ENCODE results near the gene AVPR2.

Gene AVPR2

GRCh38 chrX:153870791-153871360, 33.6 kb upstream of the AVPR2 start:
- DNase-seq (ENCODE audit: low read depth in 2 of 3, low spot score in 2 of 3), result no peak

GRCh38 chrX:153871451-153871850, 33.0 kb upstream of the AVPR2 start:
- DNase-seq (ENCODE audit: low read depth in 2 of 3, low spot score in 2 of 3), result no peak

GRCh38 chrX:153871946-153872878, 32.3 kb upstream of the AVPR2 start:
- no peak for DNase-seq (ENCODE audit: low read depth in 2 of 3, low spot score in 2 of 3)

- DNase-seq (ENCODE audit: low read depth in 2 of 3, low spot score in 2 of 3), result no peak
Measured at GRCh38 chrX:153873282-153874084, 31.0 kb upstream of the AVPR2 start.

- DNase-seq (ENCODE audit: low read depth in 2 of 3, low spot score in 2 of 3), result no peak
Measured at GRCh38 chrX:153874085-153874365, 30.4 kb upstream of the AVPR2 start.

- no peak for DNase-seq (ENCODE audit: low read depth in 2 of 3, low spot score in 2 of 3)
Measured at GRCh38 chrX:153874366-153875125, 29.9 kb upstream of the AVPR2 start.

GRCh38 chrX:153875391-153876111, 28.9 kb upstream of the AVPR2 start:
- DNase-seq (ENCODE audit: low read depth in 2 of 3, low spot score in 2 of 3), result peak; percentile 31 to 63 (median 53)

GRCh38 chrX:153876112-153876491, 28.4 kb upstream of the AVPR2 start:
- no peak for DNase-seq (ENCODE audit: low read depth in 2 of 3, low spot score in 2 of 3)

- no peak for DNase-seq (ENCODE audit: low read depth in 2 of 3, low spot score in 2 of 3)
Measured at GRCh38 chrX:153877571-153878261, 26.8 kb upstream of the AVPR2 start.

- DNase-seq (ENCODE audit: low read depth in 2 of 3, low spot score in 2 of 3), result no peak
Measured at GRCh38 chrX:153878345-153878744, 26.1 kb upstream of the AVPR2 start.

GRCh38 chrX:153878969-153879653, 25.4 kb upstream of the AVPR2 start:
- DNase-seq (ENCODE audit: low read depth in 2 of 3, low spot score in 2 of 3), result no peak

- no peak for DNase-seq (ENCODE audit: low read depth in 2 of 3, low spot score in 2 of 3)
Measured at GRCh38 chrX:153879741-153880439, 24.6 kb upstream of the AVPR2 start.

GRCh38 chrX:153880440-153880815, 24.0 kb upstream of the AVPR2 start:
- DNase-seq (ENCODE audit: low read depth in 2 of 3, low spot score in 2 of 3), result no peak

- no peak for DNase-seq (ENCODE audit: low read depth in 2 of 3, low spot score in 2 of 3)
Measured at GRCh38 chrX:153881281-153881680, 23.2 kb upstream of the AVPR2 start.

- DNase-seq (ENCODE audit: low read depth in 2 of 3, low spot score in 2 of 3), result no peak
Measured at GRCh38 chrX:153882086-153882498, 22.4 kb upstream of the AVPR2 start.

- DNase-seq (ENCODE audit: low read depth in 2 of 3, low spot score in 2 of 3), result no peak
Measured at GRCh38 chrX:153882557-153882956, 21.9 kb upstream of the AVPR2 start.

GRCh38 chrX:153883163-153883843, 21.2 kb upstream of the AVPR2 start:
- no peak for DNase-seq (ENCODE audit: low read depth in 2 of 3, low spot score in 2 of 3)

- DNase-seq (ENCODE audit: low read depth in 2 of 3, low spot score in 2 of 3), result no peak
Measured at GRCh38 chrX:153884136-153884535, 20.3 kb upstream of the AVPR2 start.
